ENCODE results near the gene ZNF219.

DNA sequence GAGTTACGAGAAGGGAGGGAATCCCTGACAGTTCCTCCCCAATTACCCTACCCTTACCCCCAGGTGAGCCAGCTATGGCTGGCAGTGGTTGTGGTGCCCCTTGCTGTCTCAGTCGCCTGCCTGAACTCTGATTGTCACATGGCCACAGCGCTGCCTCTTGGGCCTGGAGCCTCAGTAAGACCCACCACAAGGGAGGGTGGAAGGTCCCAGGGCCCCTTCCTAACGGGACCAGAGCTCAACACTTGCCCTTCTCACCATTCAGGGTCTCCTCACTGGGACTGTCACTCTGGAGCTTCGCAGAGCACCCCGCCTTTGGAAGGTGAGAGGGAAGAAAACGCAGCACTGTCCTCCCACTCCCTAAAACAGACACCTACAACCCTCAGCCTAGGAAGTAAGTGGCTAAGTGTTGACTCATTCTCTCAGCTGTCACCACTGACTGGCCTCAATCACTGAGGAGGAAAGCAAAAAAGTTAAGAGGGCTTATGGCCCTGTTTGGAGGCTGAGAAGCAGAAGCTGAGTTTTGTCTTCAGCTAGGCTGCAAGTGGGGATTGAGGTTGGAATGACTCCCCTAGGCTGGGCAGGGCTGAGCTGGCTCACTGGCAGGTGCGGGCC lies 3.5 kb upstream of the ZNF219 start:
- no peak for TF ChIP-seq LARP7 (IDR thresholded peaks at IDR 0.05)
- TF ChIP-seq, protein P1, sequence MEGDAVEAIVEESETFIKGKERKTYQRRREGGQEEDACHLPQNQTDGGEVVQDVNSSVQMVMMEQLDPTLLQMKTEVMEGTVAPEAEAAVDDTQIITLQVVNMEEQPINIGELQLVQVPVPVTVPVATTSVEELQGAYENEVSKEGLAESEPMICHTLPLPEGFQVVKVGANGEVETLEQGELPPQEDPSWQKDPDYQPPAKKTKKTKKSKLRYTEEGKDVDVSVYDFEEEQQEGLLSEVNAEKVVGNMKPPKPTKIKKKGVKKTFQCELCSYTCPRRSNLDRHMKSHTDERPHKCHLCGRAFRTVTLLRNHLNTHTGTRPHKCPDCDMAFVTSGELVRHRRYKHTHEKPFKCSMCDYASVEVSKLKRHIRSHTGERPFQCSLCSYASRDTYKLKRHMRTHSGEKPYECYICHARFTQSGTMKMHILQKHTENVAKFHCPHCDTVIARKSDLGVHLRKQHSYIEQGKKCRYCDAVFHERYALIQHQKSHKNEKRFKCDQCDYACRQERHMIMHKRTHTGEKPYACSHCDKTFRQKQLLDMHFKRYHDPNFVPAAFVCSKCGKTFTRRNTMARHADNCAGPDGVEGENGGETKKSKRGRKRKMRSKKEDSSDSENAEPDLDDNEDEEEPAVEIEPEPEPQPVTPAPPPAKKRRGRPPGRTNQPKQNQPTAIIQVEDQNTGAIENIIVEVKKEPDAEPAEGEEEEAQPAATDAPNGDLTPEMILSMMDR (IDR thresholded peaks at IDR 0.05 in 2 of 3, conservative IDR thresholded peaks at IDR 0.05 in 1 of 3; ENCODE audit: control insufficient read depth in 2 of 3, extremely low read depth in 1 of 3, insufficient read depth in 1 of 3, low read depth in 3 of 3, low read length in 3 of 3): no peak
- no peak for TF ChIP-seq RUNX3 (IDR thresholded peaks at IDR 0.05; ENCODE audit: low read length)
- no peak for TF ChIP-seq CEBPB (IDR thresholded peaks at IDR 0.05; ENCODE audit: borderline replicate concordance in 1 of 2, low read depth in 2 of 2, low read length in 2 of 2)
- no peak for TF ChIP-seq SMARCA5 (IDR thresholded peaks at IDR 0.05)
- TF ChIP-seq CBFB (IDR thresholded peaks at IDR 0.05; ENCODE audit: low read depth): no peak
- TF ChIP-seq, protein P2, sequence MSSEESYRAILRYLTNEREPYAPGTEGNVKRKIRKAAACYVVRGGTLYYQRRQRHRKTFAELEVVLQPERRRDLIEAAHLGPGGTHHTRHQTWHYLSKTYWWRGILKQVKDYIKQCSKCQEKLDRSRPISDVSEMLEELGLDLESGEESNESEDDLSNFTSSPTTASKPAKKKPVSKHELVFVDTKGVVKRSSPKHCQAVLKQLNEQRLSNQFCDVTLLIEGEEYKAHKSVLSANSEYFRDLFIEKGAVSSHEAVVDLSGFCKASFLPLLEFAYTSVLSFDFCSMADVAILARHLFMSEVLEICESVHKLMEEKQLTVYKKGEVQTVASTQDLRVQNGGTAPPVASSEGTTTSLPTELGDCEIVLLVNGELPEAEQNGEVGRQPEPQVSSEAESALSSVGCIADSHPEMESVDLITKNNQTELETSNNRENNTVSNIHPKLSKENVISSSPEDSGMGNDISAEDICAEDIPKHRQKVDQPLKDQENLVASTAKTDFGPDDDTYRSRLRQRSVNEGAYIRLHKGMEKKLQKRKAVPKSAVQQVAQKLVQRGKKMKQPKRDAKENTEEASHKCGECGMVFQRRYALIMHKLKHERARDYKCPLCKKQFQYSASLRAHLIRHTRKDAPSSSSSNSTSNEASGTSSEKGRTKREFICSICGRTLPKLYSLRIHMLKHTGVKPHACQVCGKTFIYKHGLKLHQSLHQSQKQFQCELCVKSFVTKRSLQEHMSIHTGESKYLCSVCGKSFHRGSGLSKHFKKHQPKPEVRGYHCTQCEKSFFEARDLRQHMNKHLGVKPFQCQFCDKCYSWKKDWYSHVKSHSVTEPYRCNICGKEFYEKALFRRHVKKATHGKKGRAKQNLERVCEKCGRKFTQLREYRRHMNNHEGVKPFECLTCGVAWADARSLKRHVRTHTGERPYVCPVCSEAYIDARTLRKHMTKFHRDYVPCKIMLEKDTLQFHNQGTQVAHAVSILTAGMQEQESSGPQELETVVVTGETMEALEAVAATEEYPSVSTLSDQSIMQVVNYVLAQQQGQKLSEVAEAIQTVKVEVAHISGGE (CRISPR knock-in tag; IDR thresholded peaks at IDR 0.05): no peak
- TF ChIP-seq EGR1 (IDR thresholded peaks at IDR 0.05; ENCODE audit: borderline replicate concordance in 1 of 2, low read depth in 2 of 2, low read length in 2 of 2): no peak
- no peak for TF ChIP-seq RFX5 (IDR thresholded peaks at IDR 0.05; ENCODE audit: low read depth, low read length)
- TF ChIP-seq RELB (IDR thresholded peaks at IDR 0.05; ENCODE audit: low read depth): no peak
- TF ChIP-seq FOS (IDR thresholded peaks at IDR 0.05; ENCODE audit: borderline replicate concordance, extremely low read depth, insufficient read length): no peak
- TF ChIP-seq, protein P3, sequence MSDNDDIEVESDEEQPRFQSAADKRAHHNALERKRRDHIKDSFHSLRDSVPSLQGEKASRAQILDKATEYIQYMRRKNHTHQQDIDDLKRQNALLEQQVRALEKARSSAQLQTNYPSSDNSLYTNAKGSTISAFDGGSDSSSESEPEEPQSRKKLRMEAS (IDR thresholded peaks at IDR 0.05; ENCODE audit: low read depth, low read length): no peak
- no peak for TF ChIP-seq HCFC1 (IDR thresholded peaks at IDR 0.05; ENCODE audit: low read length)
- TF ChIP-seq CREM (IDR thresholded peaks at IDR 0.05; ENCODE audit: low read depth): no peak
